CD4-positive, alpha-beta memory T cell (primary cell): ENCODE data around the gene MKS1. TPM values are rescaled to one million over a fixed set of nuclear protein-coding genes. Genes with fewer than 3 reads are reported as not detected.

Experiments used
- CTCF ChIA-PET: fragments of 350-600 bp; sonication (Branson Sonifier 250); formaldehyde crosslinking; loops from one replicate; lab custom pipeline; 2021; ENCODE audit warnings: inconsistent platforms; ENCODE audit not compliant: partially characterized antibody; lab: Charles Lee
- POLR2A ChIA-PET: fragments of 350-600 bp; sonication (Branson Sonifier 250); formaldehyde crosslinking; loops from one replicate; lab custom pipeline; 2021; ENCODE audit not compliant: partially characterized antibody; lab: Charles Lee
- DNase-seq, 5 donors: peaks; one replicate each; pipeline versions ENCODE4 v3.0.0 to v3.0.0-alpha.2; 2020 to 2022; ENCODE audit warnings: mixed read lengths in 1 of 5
- H3K27ac ChIP-seq: one replicate; pipeline ENCODE4 v1.7.0; 2013; ENCODE audit warnings: low read depth, low read length
- H3K27me3 ChIP-seq: 2 replicates; pipeline ENCODE4 v1.7.0; 2013; ENCODE audit warnings: mild to moderate bottlenecking, low read length, moderate library complexity; ENCODE audit not compliant: insufficient read depth
- H3K36me3 ChIP-seq: 2 replicates; pipeline ENCODE4 v1.7.0; 2013; ENCODE audit warnings: mild to moderate bottlenecking, low read length, moderate library complexity; ENCODE audit not compliant: insufficient read depth
- H3K4me1 ChIP-seq: 2 replicates; pipeline ENCODE4 v1.7.0; 2013; ENCODE audit warnings: mild to moderate bottlenecking, low read length, moderate library complexity; ENCODE audit not compliant: insufficient read depth
- H3K4me3 ChIP-seq, 2 donors: one replicate each; pipeline ENCODE4 v1.7.0; 2013; ENCODE audit warnings: low read length in 2 of 2, mild to moderate bottlenecking in 1 of 2
- H3K9me3 ChIP-seq, 2 donors: one replicate each; pipeline ENCODE4 v1.7.0; 2013; ENCODE audit warnings: low read length in 2 of 2, control low read depth in 1 of 2; ENCODE audit not compliant: control insufficient read depth in 1 of 2
- H3K27ac Mint-ChIP-seq, 7 donors: one replicate each; pipeline ENCODE4 v1.8.0; 2020 to 2021; ENCODE audit warnings: mixed read lengths in 7 of 7, mild to moderate bottlenecking in 6 of 7, inconsistent platforms in 3 of 7, moderate library complexity in 3 of 7
- H3K27me3 Mint-ChIP-seq, 2 donors: one replicate each; pipeline ENCODE4 v1.8.0; 2020 to 2021; ENCODE audit warnings: mixed read lengths in 2 of 2
- H3K36me3 Mint-ChIP-seq, 2 donors: one replicate each; pipeline ENCODE4 v1.8.0; 2020 to 2021; ENCODE audit warnings: mixed read lengths in 2 of 2, inconsistent platforms in 1 of 2, mild to moderate bottlenecking in 1 of 2
- H3K4me1 Mint-ChIP-seq, 4 donors: one replicate each; pipeline ENCODE4 v1.8.0; 2020 to 2021; ENCODE audit warnings: mixed read lengths in 4 of 4, mild to moderate bottlenecking in 1 of 4
- H3K4me3 Mint-ChIP-seq, 8 donors: one replicate each; pipeline ENCODE4 v1.8.0; 2020 to 2021; ENCODE audit warnings: mixed read lengths in 8 of 8, mild to moderate bottlenecking in 7 of 8, moderate library complexity in 6 of 8, inconsistent platforms in 3 of 8
- H3K9me3 Mint-ChIP-seq, 8 donors: one replicate each; pipeline ENCODE4 v1.8.0; 2020 to 2021; ENCODE audit warnings: mixed read lengths in 8 of 8, mild to moderate bottlenecking in 5 of 8, inconsistent platforms in 3 of 8, moderate library complexity in 1 of 8
- intact Hi-C: fragments of 100-400 bp; cut with micrococcal nuclease; formaldehyde crosslinking; loops from one replicate; pipeline ENCODE4 v1.15.1; 2023
- polyA plus RNA-seq, 2 donors: library from polyadenylated mRNA; unstranded; fragments of 300-500 nt; fragmentation: Illumina TruSeq; gene quantifications; one replicate each; pipeline ENCODE4 v1.2.3, GENCODE V29; 2021
- total RNA-seq, 2 experiments: library from RNA; stranded (reverse); gene quantifications; one replicate each; pipeline ENCODE4 v1.2.3, GENCODE V29; 2021

The MKS1 gene
- total and polyA plus RNA-seq, 4 experiments from 2014 or later = 12.1 to 29.4 (median 20.7) TPM

DNA sequence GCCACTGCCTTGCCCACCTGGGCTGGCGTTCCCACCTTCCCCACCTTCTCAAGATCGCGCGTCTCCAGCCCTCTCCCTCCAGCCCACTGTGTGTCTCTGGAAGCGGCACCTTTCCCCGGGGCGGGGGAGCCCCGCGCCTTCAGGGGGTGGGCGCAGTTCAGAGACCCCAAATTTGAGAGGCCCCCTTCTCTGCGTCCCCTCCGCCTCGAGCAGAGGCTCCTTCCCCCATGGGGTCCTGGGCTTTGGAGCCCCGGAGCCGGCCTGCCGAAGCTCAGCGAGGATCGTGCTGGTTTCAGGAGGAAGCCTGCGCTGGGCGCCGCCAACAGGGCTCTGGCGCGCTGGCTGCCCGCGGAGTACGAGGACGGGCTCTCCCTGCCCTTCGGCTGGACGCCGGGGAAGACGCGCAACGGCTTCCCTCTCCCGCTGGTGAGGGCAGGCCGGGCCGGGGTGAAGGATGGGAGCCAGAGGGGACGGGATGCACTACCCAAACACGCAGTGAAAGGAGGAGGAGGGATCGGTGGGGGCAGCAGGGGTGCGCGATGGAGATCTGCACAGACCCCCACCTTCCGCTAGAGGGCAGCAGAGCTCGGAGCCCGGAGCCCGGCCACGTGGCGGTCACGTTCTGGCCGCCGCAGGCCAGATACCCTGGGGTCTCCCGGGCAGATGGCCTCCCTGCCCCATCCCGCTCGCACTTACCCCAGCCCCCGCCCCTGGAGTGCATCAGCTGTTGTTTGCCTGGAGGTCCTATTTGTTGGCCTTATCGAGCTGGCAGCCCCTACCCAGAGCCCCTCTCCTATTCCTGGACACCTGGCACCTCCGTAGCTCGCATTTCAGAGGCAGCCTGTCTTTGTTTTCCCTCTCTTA, 30.4 kb upstream of the MKS1 start:
- H3K27me3 Mint-ChIP-seq = peaks cover 1 to 5% of the 10 kb centered on the region in 2 donors
- H3K36me3 ChIP-seq = no peaks in the 10 kb centered on the region
- peak overlapping the region in 2 of 7 donors; percentile 2 to 18 for H3K27ac Mint-ChIP-seq
- intact Hi-C loops = loop anchor here (1.0 to 2.0 kb wide), 3 partner anchors 168 to 755 kb away; partner anchors contain the start of gene RNF43
- H3K27me3 ChIP-seq = no peaks in the 10 kb centered on the region
- peak overlapping the region in 1 of 2 donors; percentile 62 for H3K4me3 ChIP-seq
- no peaks in the 10 kb centered on the region for H3K36me3 Mint-ChIP-seq
- peak overlapping the region; percentile 70 to 86 (median 80) for H3K4me3 Mint-ChIP-seq
- CTCF ChIA-PET = interaction anchor here (0.7 to 1.8 kb wide), 31 partner anchors 9 to 755 kb away, joined by 3 to 25 read pairs (median 3); partner anchors contain the start of genes EPX, LPO, MKS1 and RNF43
- H3K27ac ChIP-seq = no peak overlapping the region
- POLR2A ChIA-PET = interaction anchor here (0.7 to 1.8 kb wide), 6 partner anchors 24 to 238 kb away, joined by 3 to 7 read pairs (median 3); partner anchors contain the start of genes HSF5 and MKS1
- H3K4me1 Mint-ChIP-seq = peaks cover 3 to 9% (median 6%) of the 10 kb centered on the region in 4 donors
- H3K4me1 ChIP-seq = peaks cover 11% of the 10 kb centered on the region
- no peaks in the 10 kb centered on the region for H3K9me3 ChIP-seq
- peak; percentile 69 to 80 (median 73) for DNase-seq
- no peaks in the 10 kb centered on the region for H3K9me3 Mint-ChIP-seq

DNA sequence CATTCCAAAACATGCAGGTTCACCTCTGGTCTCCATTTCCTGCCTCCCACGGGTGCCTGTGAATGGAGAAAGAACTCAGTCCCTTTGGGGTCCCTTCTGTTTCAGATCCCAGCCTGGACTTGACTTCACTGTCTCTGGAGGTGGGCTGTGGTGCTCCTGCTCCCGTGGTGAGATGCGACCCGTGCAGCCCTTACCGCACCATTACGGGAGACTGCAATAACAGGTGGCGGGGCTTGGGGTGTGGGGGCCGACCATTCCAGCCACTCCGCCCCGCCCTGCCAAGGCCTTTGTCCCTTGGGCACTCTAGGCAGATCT, 29.9 kb upstream of the MKS1 start:
- Histone ChIP-seq H3K4me3 (no peak overlapping the region), H3K27me3 (no peaks in the 10 kb centered on the region), H3K36me3 (no peaks in the 10 kb centered on the region), H3K9me3 (no peaks in the 10 kb centered on the region), H3K27ac (no peak overlapping the region), H3K4me1 (peaks cover 11% of the 10 kb centered on the region)
- Mint-ChIP-seq H3K27me3 (peaks cover 5 to 8% of the 10 kb centered on the region in 2 donors), H3K9me3 (no peaks in the 10 kb centered on the region), H3K4me3 (peak overlapping the region in 7 of 8 donors; percentile 15 to 86 (median 80)), H3K36me3 (no peaks in the 10 kb centered on the region), H3K4me1 (peaks cover 3 to 9% (median 6%) of the 10 kb centered on the region in 4 donors), H3K27ac (no peak overlapping the region)
- CTCF ChIA-PET = interaction anchor here (0.7 to 1.8 kb wide), 12 partner anchors 10 to 146 kb away, joined by 3 to 25 read pairs (median 4); partner anchors contain the start of genes LPO and MKS1
- POLR2A ChIA-PET = interaction anchor here (1.3 to 1.8 kb wide), 5 partner anchors 23 to 102 kb away, joined by 3 to 7 read pairs (median 3); partner anchors contain the start of gene MKS1
- DNase-seq = no peak
- intact Hi-C loops = loop anchor here (1.0 to 2.0 kb wide), 3 partner anchors 168 to 756 kb away; partner anchors contain the start of gene RNF43

DNA sequence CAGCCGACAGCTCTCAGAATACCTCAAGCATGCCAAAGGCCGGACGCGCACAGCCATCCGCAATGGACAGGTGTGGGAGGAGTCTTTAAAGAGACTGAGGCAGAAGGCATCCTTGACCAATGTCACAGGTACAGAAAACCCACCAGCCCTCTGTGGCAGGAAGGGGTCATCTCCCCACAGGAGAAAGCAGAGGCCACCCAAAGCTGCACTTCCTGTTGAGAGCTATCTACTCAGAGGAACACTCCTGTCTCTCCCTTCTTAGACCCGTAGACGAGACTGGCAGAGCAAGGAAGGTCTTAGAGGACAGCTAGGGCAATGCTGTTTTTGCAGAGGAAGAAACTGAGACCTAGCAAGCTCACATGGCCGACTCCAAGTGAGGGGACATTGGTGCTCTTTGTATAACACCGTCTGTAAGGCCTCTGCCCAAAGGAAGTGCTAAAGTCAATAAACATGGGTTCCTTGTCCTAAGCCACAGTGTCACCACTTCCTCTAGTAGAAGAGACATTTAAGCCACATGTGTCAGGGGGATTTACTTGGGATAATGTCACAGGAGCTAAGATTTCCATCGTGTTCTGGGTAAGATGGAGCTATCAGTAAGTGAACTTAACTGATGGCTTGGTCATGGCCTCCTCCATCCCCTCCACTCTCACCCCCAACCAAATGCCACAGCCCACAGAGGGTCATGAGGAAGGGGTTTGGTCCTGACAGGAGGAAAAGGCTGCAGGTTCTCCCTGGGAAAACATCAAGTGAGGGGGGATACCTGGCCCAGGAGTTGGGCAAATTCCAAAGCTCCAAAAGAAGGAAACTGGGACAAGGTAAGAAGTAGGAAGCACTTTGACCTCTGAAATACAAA, 28.7 kb upstream of the MKS1 start:
- ChIA-PET CTCF (interaction anchor here (0.9 to 2.5 kb wide), 6 partner anchors 27 to 240 kb away, joined by 3 to 7 read pairs (median 4); partner anchors contain the start of genes HSF5 and RNF43), POLR2A (no interaction called here)
- peaks cover 3 to 9% (median 6%) of the 10 kb centered on the region in 4 donors for H3K4me1 Mint-ChIP-seq
- peak overlapping the region in 1 of 8 donors; percentile 52 for H3K4me3 Mint-ChIP-seq
- H3K27ac Mint-ChIP-seq = no peak overlapping the region
- Histone ChIP-seq H3K4me3 (no peak overlapping the region), H3K27ac (no peak overlapping the region), H3K4me1 (peaks cover 11% of the 10 kb centered on the region), H3K9me3 (no peaks in the 10 kb centered on the region), H3K27me3 (no peaks in the 10 kb centered on the region), H3K36me3 (no peaks in the 10 kb centered on the region)
- DNase-seq = no peak
- H3K36me3 Mint-ChIP-seq = no peaks in the 10 kb centered on the region
- peaks cover 9 to 12% of the 10 kb centered on the region in 2 donors for H3K27me3 Mint-ChIP-seq
- intact Hi-C loops = loop anchor here (2.0 kb wide), 1 partner anchor 757 kb away; no protein-coding TSS in a partner anchor
- no peaks in the 10 kb centered on the region for H3K9me3 Mint-ChIP-seq

DNA sequence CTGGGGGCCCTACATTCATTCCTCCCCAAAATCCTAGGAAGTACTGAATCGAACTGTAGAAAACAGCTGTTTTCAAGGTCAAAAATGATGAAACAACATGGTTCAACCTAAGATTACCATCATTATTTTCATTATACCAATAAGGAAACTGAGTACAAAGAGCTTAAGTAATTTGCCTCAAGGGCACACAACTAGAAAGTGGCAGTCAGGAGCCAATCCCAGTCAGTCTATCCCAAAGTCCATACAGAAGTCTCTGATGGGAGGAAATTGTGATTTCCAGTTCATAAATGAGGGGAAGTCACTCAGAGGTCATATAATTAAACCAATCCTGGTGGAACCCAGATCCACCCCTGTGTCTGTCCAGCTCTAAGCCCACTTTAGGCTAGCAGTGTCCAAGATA, 27.7 kb upstream of the MKS1 start:
- Histone ChIP-seq H3K4me1 (peaks cover 11% of the 10 kb centered on the region), H3K36me3 (no peaks in the 10 kb centered on the region), H3K4me3 (no peak overlapping the region), H3K27me3 (no peaks in the 10 kb centered on the region), H3K9me3 (no peaks in the 10 kb centered on the region), H3K27ac (no peak overlapping the region)
- DNase-seq = no peak
- ChIA-PET CTCF (interaction anchor here (2.5 kb wide), 1 partner anchor 26 kb away, joined by 7 read pairs; no protein-coding TSS in a partner anchor), POLR2A (no interaction called here)
- intact Hi-C loops = no loop called here
- H3K9me3 Mint-ChIP-seq = no peaks in the 10 kb centered on the region
- peaks cover 8 to 14% of the 10 kb centered on the region in 2 donors for H3K27me3 Mint-ChIP-seq
- no peak overlapping the region for H3K4me3 Mint-ChIP-seq
- H3K27ac Mint-ChIP-seq = no peak overlapping the region
- no peaks in the 10 kb centered on the region for H3K36me3 Mint-ChIP-seq
- H3K4me1 Mint-ChIP-seq = peaks cover 3 to 9% (median 6%) of the 10 kb centered on the region in 4 donors

DNA sequence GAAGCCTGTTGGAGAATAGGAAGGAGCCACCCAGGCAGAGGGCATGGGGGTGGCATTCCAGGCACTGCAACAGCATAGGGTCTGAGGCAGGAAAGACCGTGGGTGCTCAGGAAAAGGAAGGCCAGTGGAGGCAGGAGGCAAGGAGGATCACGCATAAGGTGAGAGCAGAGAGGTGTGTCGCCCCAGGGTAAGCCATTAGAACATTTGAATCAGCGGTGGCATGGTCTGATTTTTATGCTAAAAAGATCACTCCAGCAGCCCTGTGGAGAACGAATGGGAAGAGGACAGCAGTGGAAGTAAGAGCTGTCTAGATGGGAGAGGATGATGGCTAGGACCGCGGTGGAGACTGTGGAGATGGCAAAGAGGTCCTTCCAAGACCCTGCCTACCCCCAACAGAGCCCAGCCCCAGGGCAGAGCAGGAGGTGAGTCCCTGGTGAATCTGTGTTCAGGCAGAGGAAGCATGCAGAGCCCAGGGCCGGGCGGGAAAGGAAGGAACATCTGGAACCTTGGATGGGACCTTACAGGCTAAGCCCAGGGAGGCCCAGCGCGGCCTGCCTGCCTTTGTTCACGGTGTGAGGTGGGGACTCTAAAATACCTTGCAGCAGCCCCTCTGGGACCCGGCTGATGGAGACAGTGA, 27.2 kb upstream of the MKS1 start:
- H3K4me1 Mint-ChIP-seq = peaks cover 3 to 9% (median 6%) of the 10 kb centered on the region in 4 donors
- no peaks in the 10 kb centered on the region for H3K27me3 ChIP-seq
- H3K4me3 ChIP-seq = no peak overlapping the region
- no peak overlapping the region for H3K27ac ChIP-seq
- intact Hi-C loops = no loop called here
- ChIA-PET CTCF (interaction anchor here (2.5 kb wide), 1 partner anchor 26 kb away, joined by 7 read pairs; no protein-coding TSS in a partner anchor), POLR2A (no interaction called here)
- H3K27ac Mint-ChIP-seq = peak overlapping the region in 1 of 7 donors; percentile 54
- peaks cover 11% of the 10 kb centered on the region for H3K4me1 ChIP-seq
- peaks cover 12 to 14% of the 10 kb centered on the region in 2 donors for H3K27me3 Mint-ChIP-seq
- no peaks in the 10 kb centered on the region for H3K36me3 ChIP-seq
- no peaks in the 10 kb centered on the region for H3K36me3 Mint-ChIP-seq
- no peak overlapping the region for H3K4me3 Mint-ChIP-seq
- H3K9me3 ChIP-seq = no peaks in the 10 kb centered on the region
- no peak for DNase-seq
- no peaks in the 10 kb centered on the region for H3K9me3 Mint-ChIP-seq

DNA sequence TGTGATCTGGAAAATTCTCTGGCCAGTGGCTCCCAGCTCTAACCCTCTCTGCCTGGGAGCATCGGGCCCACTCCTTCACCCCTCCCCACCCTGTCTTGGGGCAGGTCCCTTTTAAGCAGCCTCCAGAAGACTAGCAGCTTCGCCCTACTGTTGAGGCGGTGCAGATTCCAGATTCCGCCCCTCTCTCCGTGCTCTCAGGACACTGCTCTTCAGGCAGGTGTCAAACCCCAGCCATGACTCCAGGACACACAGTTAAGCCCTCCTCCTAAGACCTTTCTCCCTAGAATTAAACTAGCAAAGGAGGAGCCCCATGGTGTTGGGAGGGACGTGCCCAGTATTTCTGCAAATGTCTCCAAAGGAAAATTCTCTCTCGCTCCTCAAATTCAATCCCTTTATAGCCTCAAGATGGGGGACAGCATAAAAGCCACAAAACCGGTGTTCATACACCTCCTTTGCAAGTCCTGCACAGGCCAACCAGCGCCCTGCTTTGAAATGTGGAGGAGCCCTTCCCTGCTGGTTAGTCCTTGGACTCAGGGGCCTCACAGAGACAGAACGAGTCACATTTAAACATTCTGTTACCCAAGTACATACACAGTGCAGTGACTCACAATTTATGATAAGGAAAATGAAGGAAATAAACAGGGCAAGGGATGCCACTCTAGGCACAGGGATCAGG, 26.5 kb upstream of the MKS1 start:
- Histone ChIP-seq H3K27me3 (no peaks in the 10 kb centered on the region), H3K4me1 (peaks cover 11% of the 10 kb centered on the region), H3K4me3 (no peak overlapping the region), H3K27ac (no peak overlapping the region), H3K36me3 (no peaks in the 10 kb centered on the region), H3K9me3 (no peaks in the 10 kb centered on the region)
- Mint-ChIP-seq H3K27me3 (peaks cover 14 to 17% of the 10 kb centered on the region in 2 donors), H3K36me3 (no peaks in the 10 kb centered on the region), H3K9me3 (no peaks in the 10 kb centered on the region), H3K4me1 (peaks cover 3 to 9% (median 6%) of the 10 kb centered on the region in 4 donors), H3K27ac (no peak overlapping the region), H3K4me3 (no peak overlapping the region)
- DNase-seq = no peak
- intact Hi-C loops = no loop called here
- ChIA-PET POLR2A (no interaction called here), CTCF (no interaction called here)
